IPS DF 4.7 (cell line): Measurements from ENCODE around the gene PHC1.
"Not testable (repeated sequence)": the region's sequence is repeated elsewhere in the genome, so short reads cannot be mapped to it uniquely, and the experiment has no call there.

Experiments used
- DNase-seq: peaks from one replicate; pipeline ENCODE4 v3.0.0-alpha.2; 2013; ENCODE audit warnings: low spot score; ENCODE audit errors: extremely low read depth

Gene PHC1

DNA sequence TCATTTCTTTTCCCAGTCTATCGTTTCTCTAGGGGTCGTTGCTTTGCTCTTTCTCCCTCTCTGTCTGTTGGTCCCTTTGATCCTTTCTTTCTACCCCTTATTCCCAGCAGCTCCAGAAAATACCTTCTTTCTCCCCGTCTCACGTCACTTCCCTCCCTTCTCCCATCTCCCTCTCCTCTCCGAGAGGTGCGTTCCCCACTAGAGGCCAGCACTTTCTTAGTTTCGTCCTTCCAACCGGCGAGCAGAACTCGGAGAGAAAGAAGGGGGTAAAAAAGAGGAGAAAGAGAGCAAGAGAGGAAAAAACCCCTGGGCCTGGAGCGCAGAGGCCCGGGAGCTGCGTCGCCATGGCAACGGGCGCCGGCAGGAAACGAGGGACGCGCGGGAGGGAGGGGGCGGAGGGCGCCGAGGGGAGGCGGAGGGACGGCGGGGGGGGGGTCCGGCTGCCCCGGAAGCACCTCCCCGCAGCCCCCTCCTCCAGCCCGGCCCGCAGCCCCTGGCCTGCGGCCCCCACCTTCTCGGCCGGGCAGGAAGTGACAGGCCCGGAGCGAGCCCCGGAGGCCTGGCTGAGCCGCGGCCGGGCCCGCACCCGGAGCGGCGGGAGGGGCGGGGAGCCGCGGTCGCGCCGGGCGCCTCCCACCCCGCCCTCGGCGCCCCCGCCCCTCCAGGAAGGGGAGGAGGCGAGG, at the start of gene PHC1:
PHC1 (plus strand) TSS at position 477 of the 683 bp plus-strand sequence. CDS start 3,169 bp downstream, outside the sequence.
- DNase-seq = not testable (repeated sequence)

DNA sequence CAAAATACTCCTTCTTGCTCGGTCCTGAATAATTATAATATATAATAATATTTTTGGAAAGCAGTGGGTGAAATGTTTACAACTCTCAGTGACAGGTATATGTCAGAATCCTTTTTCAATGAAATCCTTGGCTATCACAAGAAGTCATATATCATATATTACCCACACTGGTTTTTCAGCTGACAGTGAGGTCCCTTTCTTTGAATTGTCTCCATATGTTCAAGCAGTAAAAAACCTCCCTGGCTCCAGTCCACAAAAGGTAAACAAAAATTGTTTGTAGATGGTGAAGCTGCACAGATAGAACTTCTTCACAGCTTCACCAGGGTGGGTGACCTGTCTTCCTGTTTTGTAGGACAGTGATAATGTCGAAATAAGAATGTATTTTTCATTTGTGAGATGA, 47.9 kb upstream of the PHC1 start:
- no peak for DNase-seq

DNA sequence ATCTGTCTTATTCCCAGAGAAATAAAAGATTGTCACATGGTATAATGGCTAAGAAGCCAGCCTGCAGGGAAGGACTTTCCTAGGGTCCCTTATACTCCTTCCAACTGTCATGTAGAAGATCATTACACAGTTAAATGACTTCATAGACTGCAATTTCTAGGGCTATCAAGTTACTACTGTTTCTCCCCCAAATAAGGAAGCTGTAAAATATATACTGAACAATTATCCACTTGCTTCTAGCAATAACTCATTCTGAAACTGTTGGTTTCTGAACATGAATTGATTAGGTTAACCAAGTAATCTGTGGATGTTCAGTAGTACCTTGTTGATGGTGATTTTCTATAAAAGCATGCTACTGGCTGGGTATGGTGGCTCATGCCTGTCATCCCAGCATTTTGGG, 47.3 kb upstream of the PHC1 start:
- no peak for DNase-seq

DNA sequence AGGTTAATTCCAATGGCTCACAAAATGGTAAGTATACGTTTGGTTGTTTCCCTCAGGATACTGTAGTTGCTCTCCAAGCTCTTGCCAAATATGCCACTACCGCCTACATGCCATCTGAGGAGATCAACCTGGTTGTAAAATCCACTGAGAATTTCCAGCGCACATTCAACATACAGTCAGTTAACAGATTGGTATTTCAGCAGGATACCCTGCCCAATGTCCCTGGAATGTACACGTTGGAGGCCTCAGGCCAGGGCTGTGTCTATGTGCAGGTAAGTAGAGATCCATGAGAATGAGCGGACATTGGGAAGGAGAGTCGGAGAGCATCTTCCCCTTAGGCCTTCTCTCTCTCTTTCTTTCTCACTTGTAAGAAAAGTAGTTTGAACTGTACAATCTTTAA, 46.5 kb upstream of the PHC1 start:
- no peak for DNase-seq

DNA sequence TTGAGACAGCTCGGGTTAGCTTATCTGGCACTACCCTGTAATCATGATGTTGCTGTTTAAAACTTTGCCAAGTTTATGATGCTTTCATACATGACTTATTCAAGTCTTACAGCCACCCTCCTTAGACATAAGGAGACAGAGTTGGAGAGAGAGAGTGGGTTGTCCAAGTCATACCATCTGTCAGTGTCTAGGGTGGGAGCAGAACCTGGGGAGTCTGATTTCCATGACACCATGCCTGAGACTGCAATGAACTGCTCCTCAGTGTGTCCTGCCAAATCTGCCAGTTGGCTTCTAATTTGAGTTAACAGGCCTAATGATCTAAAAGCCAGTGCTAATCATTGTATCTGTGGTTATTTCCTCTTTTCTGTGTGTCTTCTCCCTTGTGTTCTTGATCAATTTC, 43.7 kb upstream of the PHC1 start:
- no peak for DNase-seq

DNA sequence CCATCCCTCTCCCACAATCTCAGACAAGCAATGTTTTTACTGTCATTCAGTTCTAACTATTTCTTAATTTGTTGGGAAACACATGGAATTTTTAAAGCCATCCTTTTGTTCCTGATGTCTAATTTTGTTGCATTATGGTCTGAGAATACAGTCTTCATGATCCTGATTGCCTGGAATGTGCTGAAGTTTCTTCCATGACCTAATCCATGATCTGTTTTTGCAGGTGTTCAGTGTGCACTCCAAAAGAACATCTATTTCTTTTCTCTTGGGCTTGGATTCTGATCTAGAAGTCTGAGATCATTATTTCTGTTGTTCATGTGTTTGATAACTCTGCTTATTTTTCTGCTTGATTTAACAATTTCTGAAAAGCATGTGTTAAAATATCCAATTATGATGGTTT, 43.2 kb upstream of the PHC1 start:
- no peak for DNase-seq

DNA sequence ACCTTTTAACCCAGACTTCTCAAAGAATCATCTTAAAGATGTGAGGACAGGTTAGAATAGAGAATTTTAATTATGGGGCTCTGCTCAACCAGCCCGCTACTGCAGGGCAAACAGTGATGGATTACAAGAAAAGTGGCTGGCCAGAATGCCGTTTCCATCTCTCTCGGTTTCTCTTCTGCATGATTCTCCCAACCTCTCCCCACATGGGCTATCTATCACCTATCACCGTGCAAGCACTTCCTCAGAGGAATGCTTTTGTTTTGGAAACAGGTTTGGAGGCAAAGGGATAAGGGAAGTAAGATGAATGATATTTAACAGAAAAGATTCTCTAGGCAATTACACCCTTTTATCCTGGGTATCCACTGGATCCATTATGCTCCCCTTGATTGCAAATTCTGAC, 37.4 kb upstream of the PHC1 start:
- no peak for DNase-seq

DNA sequence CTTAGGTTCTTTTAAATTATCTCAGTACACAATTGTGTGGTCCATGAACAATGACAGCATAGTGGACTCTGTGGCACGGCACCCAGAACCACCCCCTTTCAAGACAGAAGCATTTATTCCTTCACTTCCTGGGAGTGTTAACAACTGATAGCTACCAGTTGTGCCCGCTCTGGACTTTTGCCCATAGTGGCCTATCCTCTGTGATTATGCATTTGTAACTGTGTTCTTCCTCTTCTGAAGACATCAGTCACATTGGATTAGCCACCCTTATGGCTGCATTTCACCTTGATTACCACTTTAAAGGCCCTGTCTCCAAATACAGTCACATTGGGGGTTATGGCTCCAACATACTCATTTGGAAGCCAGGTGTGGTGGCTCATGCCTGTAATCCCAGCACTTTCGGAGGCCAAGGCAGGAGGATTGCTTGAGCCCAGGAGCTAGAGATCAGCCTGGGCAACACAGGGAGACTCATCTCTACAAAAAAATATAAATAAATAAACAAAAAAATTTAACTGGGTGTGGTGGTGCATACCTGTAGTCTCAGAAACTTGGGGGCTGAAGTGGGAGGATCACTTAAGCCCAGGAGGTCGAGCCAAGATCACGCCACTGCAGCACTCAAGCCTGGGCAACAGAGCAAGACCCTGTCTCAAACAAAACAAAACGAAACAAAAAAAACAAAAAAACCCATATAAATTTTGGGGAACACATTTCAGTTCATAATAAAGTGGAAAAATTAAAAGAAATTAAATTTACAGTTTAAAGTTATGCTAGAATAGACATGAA, 27.6 kb upstream of the PHC1 start:
- DNase-seq = no peak

DNA sequence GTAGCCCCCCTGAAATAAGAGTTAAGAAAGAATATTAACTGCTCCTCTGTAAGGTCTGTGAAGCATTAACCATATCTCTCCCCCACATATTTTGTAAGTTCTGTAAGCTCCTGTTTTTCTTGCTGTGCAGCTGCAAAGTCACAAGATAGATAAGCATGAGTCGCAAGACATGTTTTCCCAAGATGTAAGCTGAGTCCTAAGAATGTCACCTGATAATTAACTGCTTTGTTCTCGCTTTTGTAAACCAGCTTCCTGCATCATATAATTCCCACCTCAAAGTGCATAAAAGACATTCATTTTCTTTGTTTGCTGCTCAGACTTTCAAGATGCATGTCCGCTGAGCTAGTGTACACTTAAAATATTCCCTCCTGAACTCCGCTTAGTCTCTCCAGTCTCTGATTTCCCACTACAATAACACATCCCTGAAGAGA, 27.0 kb upstream of the PHC1 start:
- no peak for DNase-seq

DNA sequence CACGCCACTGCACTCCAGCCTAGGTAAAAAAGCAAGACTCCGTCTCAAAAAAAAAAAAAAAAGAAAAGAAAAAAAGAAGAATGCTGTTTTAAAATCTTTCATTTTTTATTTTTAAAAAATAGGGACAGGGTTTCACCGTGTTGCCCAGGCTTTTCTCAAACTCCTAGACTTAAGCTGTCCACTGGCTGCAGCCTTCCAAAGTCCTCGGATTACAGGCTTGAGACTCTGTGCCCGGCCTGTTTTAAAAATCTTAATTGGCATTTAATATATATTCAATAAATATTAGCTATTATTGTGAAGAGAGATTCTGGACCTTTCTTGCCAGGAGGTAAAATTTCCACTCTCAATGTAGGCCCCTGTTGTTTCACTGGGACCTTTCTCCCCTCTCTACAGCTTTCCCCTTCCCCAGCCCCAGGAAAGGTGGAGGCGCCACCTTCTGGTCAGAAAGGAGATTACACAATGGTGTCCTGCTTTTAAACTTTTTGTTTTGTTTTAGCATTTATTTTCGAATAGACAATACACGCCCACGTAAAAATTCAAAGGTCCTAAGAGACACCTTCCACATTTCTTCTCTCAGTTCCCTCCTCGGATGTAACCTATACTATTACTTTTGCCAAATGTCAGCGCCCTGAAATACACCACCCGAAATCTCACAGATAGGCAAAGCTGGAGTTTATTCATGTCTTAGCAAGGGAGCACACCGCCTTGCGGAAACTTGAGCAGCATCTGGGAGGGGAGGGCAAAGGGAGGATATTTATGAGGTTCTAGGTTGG, 23.8 kb upstream of the PHC1 start:
- DNase-seq = no peak

DNA sequence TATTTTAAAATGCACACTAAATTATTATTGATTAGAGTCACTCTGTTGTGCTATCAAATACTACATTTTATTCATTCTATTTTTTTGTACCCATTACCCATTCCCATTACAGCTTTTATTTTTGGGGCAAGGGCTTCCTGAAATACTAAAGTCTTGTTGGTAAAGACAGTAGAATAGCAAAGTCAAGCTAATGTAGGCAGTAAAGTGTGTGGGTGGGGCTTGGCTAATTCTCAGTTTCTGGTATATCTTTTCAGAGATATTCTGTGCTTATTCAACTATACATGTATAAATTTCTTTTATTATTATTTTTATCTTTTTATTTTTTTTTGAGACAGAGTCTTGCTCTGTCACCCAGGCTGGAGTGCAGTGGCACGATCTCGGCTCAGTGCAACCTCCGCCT, 22.3 kb upstream of the PHC1 start:
- DNase-seq = no peak

DNA sequence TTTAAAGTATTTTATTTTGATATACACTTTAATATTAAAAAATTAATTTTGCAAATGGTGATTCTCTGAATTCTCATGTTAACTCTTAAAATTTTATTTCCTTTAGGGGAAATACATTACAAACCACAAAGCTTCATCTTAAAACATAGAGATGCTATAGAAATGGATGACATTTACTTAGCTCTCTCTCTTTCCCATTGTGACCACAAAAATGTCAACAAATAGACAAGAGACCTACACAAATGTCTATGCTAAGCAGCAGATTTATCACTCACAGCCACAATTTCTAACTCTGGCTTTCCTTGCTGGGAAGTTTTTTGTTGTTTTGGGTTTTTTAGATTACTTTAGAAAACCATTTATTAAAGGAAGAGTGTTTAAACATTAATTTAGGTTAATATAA, 19.9 kb upstream of the PHC1 start:
- no peak for DNase-seq

DNA sequence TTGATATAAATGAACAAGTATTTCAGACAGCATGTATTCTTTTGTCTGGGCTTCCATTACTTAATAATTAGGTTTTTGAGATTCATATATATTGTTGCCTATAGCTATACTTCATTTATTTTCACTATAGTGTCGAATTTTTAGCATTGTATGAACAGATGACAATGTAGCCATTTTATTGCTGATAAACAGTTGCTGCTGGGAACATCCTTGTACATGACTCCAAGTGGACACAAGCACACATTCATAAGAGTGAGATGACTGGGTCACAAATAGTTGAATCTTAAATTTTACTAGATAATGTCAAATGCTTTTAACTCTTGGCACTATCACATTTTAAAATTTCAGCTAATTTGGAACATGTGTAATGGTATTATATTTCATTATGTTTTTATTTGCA, 19.3 kb upstream of the PHC1 start:
- DNase-seq = no peak

DNA sequence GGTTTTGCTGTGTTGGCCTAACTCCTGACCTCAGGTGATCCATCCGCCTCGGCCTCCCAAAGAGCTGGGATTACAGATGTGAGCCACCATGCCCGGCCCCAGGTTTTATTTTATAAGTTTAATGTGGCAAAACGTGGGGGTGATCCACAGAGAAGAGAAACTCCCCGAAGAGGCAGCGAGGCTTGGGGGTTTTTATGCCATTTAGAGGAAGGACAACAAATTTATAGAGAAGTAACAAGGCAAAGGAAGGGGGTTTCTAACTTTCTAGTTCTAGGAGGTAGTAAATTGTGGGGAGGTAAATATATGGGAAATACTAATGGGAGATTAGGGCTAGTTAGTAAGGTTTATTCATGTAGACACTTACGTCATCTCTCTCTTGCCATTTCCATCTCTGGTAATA, 17.2 kb upstream of the PHC1 start:
- DNase-seq = no peak

DNA sequence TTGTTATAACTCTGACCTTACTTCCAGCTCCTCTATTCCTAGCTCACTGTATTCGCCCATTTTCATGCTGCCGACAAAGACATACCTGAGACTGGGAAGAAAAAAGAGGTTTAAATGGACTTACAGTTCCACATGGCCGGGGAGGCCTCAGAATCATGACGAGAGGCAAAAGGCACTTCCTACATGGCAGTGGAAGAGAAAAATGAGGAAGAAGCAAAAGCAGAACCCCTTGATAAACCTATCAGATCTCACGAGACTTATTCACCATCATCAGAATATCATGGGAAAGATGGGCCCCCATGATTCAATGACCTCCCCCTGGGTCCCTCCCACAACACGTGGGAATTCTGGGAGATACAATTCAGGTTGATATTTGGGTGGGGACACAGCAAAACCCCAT, 14.5 kb upstream of the PHC1 start:
- no peak for DNase-seq

DNA sequence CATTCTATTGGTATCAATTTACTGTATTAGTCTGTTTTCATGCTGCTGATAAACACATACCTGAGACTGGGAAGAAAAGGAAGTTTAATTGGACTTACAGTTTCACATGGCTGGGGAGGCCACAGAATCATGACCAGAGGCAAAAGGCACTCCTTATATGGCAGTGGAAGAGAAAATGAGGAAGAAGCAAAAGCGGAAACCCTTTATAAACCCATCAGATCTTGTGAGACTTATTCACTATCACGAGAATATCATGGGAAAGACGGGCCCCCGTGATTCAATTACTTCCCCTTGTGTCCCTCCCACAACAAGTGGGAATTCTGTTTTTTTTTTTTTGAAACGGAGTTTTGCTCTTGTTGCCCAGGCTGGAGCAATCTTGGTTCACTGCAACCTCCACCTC, 11.6 kb upstream of the PHC1 start:
- not testable (repeated sequence) for DNase-seq

DNA sequence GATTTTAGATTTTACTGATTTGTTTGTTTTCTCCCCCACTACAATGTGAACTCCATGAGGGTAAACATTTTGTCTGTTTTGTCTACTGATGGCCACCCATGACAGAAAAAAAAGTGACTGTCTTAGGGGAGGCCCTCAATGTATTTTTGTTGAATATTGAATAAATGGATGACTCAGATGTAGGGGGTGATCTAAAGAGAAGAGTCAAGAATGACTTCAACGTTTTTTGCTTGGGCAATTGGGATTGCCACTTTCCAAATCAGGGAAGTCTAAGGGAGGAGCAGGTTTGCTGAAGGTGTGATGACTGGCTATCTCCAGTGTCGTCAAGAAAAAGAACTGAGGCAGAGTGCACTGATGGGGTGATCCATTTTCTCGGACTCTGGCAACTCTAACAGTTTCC, 10.7 kb upstream of the PHC1 start:
- no peak for DNase-seq

DNA sequence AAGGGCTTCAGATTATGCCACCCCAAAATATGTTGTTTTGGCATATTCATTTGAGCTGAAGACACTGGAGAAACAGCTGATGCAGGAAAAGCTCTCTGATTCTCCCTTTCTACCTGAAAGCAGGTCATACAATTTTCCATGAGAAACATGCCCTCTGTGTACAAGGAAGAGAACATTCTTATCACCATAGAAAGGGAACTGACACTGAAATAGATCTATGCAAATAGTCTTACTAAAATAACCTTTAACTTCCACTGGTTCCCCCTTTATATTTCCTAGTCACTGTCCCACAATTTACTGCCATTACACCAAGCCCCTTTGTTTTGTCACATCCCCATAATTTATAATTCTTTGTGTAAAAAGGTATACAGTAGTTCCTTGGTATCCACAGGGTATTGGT, 9.6 kb upstream of the PHC1 start:
- no peak for DNase-seq

DNA sequence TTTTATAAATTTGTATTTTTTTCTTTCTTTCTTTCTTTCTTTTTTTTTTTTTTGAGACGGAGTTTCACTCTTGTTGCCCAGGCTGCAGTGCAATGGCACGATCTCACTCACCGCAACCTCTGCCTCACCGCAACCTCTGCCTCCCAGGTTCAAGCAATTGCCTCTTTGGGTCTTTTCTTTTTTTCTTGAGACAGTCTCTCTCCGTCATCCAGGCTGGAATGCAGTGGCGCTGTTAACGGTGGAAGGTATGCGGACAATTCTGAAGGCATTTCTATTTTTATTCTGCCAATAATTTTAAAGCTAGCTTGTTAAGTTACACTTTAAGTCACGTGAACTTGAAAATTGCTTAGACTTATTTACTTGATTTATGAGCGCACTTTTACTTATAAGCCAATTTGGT, 8.8 kb upstream of the PHC1 start:
- DNase-seq = no peak

DNA sequence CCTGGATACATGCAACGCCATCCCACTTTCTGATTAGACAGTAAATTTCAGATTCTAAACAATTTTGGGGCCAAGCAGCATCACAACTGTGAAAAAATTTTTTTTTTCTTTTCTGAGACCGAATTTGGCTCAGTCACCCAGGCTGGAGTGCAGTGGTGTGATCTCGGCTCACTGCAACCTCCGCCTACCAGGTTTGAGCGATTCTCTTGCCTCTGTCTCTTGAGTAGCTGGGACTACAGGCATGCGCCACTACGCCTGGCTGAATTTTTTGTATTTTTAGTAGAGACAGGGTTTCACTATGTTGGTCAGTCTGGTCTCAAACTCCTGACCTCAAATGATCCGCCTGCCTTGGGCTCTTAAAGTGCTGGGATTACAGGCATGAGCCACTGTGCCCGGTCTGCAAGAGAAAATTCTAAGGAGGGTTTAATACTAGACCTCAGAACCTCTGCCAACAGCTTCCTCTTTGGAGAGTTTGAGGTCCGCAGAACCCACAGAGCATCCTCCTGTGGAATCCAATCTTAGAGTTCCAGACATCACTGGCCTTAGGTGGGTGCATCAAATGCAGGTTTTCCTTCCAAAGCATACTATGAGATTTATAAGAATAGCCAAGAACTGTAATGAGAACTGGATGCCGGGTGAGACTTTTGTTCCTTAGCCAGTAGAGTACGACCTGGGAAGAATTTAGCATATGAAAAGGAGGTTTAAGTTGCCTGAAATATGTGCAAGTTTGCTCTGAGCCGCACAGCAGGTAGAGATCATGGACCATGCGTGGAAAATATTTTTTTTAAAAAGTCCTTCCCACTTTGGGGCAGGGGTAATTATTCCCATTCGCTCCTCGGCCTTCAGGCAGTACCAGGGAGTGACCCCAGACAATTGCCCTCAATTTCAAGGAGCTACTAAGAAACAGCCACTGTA, 7.8 kb upstream of the PHC1 start:
- DNase-seq = no peak

DNA sequence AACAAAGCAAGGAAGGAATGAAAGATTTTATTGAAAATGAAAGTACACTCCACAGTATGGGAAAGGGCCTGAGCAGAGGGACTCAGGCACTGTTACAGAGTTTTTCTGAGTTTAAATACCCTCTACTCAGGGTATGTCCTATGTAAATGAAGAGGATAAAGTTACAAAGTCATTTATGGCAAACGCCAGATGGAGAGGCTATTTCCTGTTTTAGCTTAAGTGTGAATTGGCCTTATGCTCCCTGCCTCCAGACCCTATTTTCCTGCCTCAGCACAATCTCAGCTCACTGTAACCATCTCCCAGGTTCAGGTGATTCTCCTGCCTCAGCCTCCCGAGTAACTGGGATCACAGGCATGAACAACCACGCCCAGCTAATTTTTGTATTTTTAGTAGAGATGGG, 6.8 kb upstream of the PHC1 start:
- no peak for DNase-seq
